ENCODE data around the gene PACSIN1. TPM values are rescaled to one million over a fixed set of nuclear protein-coding genes. Genes with fewer than 3 reads are reported as not detected.

Gene PACSIN1
- total and polyA plus RNA-seq, 2 donors (not counting 3 experiments of a cell fraction or from before 2014, with no cell fraction given), result 0.03 TPM; not detected in 1

DNA sequence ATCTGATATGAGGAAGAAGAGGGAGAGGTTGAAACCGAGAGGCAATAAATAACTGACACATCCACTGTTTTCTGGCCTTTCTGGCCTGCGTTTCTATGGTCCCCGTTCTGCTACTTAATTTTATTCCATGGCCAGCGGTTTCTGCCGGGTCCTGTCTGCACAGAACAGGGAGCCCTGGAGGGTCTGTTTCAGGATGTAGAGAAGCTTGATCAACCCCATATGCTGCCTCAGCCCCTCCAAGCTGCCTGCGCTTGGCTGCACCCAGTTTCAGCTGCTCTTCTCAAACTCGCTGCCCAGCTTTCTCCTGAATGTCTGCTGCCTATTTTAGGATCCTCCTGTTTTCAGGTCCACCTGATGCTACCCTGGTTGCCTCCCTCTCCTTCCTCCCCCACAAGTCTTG is 18.5 kb upstream of the PACSIN1 start:
- DNase-seq (ENCODE audit: low read depth, low spot score), result no peak
- Histone ChIP-seq H3K4me2 (ENCODE audit: insufficient read depth, low read length) (no peak overlapping the region), H4K20me1 (replicated peaks; ENCODE audit: control insufficient read depth, extremely low read depth, insufficient read depth, low read length) (no peaks in the 10 kb centered on the region), H3K27ac (ENCODE audit: insufficient read depth, low read depth, low read length) (no peak overlapping the region), H3K4me3 (replicated peaks in 1 of 3; ENCODE audit: insufficient read depth in 1 of 3, low read depth in 1 of 3, low read length in 3 of 3) (no peak overlapping the region), H3K27me3 (ENCODE audit: control insufficient read depth in 2 of 2, insufficient read depth in 2 of 2, low read length in 2 of 2) (peaks cover 2 to 3% of the 10 kb centered on the region in 2 experiments), H3K9ac (replicated peaks; ENCODE audit: extremely low read depth, insufficient read depth, low read length) (no peak overlapping the region), H3K79me2 (ENCODE audit: control insufficient read depth, insufficient read depth, low read length) (no peaks in the 10 kb centered on the region), H3K4me1 (ENCODE audit: control insufficient read depth, extremely low read depth, insufficient read depth, low read length) (no peaks in the 10 kb centered on the region), H3K9me1 (replicated peaks; ENCODE audit: control insufficient read depth, extremely low read depth, insufficient read depth, low read length) (no peaks in the 10 kb centered on the region), H2AFZ (ENCODE audit: low read depth, low read length) (no peak overlapping the region), H3K9me3 (replicated peaks; ENCODE audit: control insufficient read depth, insufficient read depth, low read length) (no peaks in the 10 kb centered on the region), H3K36me3 (ENCODE audit: control insufficient read depth in 2 of 2, extremely low read depth in 1 of 2, insufficient read depth in 2 of 2, low read length in 2 of 2) (no peaks in the 10 kb centered on the region)
- ChIA-PET POLR2A (no interaction called here), CTCF (interaction anchor here (0.6 to 3.8 kb wide), 5 partner anchors 11 to 162 kb away, joined by 3 to 17 read pairs (median 3); no protein-coding TSS in a partner anchor)
- dilution Hi-C loops (cut with MboI; ENCODE audit: extremely low pct_ligation_motif_present, low sequenced_read_pairs), result no loop called here
- no TSS peak for BruUV-seq (replicated peaks)
- intact Hi-C loops (cut with micrococcal nuclease), result no loop called here
- FAIRE-seq, result no peak
- TF ChIP-seq, protein P1, sequence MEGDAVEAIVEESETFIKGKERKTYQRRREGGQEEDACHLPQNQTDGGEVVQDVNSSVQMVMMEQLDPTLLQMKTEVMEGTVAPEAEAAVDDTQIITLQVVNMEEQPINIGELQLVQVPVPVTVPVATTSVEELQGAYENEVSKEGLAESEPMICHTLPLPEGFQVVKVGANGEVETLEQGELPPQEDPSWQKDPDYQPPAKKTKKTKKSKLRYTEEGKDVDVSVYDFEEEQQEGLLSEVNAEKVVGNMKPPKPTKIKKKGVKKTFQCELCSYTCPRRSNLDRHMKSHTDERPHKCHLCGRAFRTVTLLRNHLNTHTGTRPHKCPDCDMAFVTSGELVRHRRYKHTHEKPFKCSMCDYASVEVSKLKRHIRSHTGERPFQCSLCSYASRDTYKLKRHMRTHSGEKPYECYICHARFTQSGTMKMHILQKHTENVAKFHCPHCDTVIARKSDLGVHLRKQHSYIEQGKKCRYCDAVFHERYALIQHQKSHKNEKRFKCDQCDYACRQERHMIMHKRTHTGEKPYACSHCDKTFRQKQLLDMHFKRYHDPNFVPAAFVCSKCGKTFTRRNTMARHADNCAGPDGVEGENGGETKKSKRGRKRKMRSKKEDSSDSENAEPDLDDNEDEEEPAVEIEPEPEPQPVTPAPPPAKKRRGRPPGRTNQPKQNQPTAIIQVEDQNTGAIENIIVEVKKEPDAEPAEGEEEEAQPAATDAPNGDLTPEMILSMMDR (IDR thresholded peaks at IDR 0.05; ENCODE audit: extremely low read depth in 1 of 2, insufficient read depth in 1 of 2, low read depth in 1 of 2, low read length in 2 of 2), result no peak
- TF ChIP-seq POLR2AphosphoS5 (IDR thresholded peaks at IDR 0.05; ENCODE audit: insufficient read depth, low read depth, low read length) (no peak), EZH2 (IDR thresholded peaks at IDR 0.05; ENCODE audit: borderline replicate concordance, low read depth, low read length, severe bottlenecking) (no peak), POLR2A (IDR thresholded peaks at IDR 0.05; ENCODE audit: low read depth, low read length) (no peak), JUN (IDR thresholded peaks at IDR 0.05; ENCODE audit: borderline replicate concordance, insufficient read depth, insufficient read length, low read depth) (no peak), GATA2 (IDR thresholded peaks at IDR 0.05; ENCODE audit: insufficient read depth, insufficient read length, low read depth, low read length) (no peak), MYC (IDR thresholded peaks at IDR 0.05; ENCODE audit: low read depth, low read length) (no peak), FOS (IDR thresholded peaks at IDR 0.05; ENCODE audit: borderline replicate concordance, insufficient read depth, low read length) (no peak)
- TF ChIP-seq, protein P2, sequence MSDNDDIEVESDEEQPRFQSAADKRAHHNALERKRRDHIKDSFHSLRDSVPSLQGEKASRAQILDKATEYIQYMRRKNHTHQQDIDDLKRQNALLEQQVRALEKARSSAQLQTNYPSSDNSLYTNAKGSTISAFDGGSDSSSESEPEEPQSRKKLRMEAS (IDR thresholded peaks at IDR 0.05; ENCODE audit: insufficient read depth, insufficient read length), result no peak

All from endothelial cell of umbilical vein (primary cell).